Measurements from ENCODE around the gene DDX28. TPM values are rescaled to one million over a fixed set of nuclear protein-coding genes. Genes with fewer than 3 reads are reported as not detected.
A peak's percentile ranks its signal among the peaks of the same experiment; 100 is the strongest.
"Not testable (repeated sequence)": the region's sequence is repeated elsewhere in the genome, so short reads cannot be mapped to it uniquely, and the experiment has no call there.

The DDX28 gene
- total RNA-seq, 1 experiment from 2014 or later, result 13.4 TPM

- ChIA-PET POLR2A (ENCODE audit: unreplicated experiment) (no interaction called here), CTCF (no interaction called here)
- Histone ChIP-seq H3K79me2 (ENCODE audit: low read length) (no peaks in the 10 kb centered on the region), H3K4me1 (ENCODE audit: insufficient read depth, low read length) (no peaks in the 10 kb centered on the region), H3K27me3 (ENCODE audit: low read length) (no peaks in the 10 kb centered on the region), H2AFZ (ENCODE audit: low read length) (no peak overlapping the region), H3F3A (ENCODE audit: low read length, unreplicated experiment) (no peaks in the 10 kb centered on the region), H3K9me2 (replicated peaks; ENCODE audit: low read length) (no peaks in the 10 kb centered on the region), H3K9ac (ENCODE audit: low read length) (no peak overlapping the region), H3K27ac (ENCODE audit: low read length) (no peak overlapping the region), H3K4me2 (ENCODE audit: low read length) (no peak overlapping the region), H3K9me3 (ENCODE audit: low read length) (no peaks in the 10 kb centered on the region), H4K20me1 (ENCODE audit: low read length) (no peaks in the 10 kb centered on the region), H3K36me3 (ENCODE audit: low read depth, low read length) (no peaks in the 10 kb centered on the region; the same call in 1 of the 2 replicates), H3K4me3 (ENCODE audit: low read length) (no peak overlapping the region)
- TF ChIP-seq EZH2phosphoT487 (IDR thresholded peaks at IDR 0.05; ENCODE audit: borderline replicate concordance, low read length) (no peak), EZH2 (IDR thresholded peaks at IDR 0.05; ENCODE audit: low read length, unreplicated experiment) (no peak), CTCF (conservative IDR thresholded peaks at IDR 0.05; ENCODE audit: low read depth, low read length) (no peak)
- no TSS peak for BruUV-seq (replicated peaks)
- ATAC-seq (peak; percentile 67), DNase-seq (peak; percentile 36)
- intact Hi-C loops (cut with micrococcal nuclease), result no loop called here
These were observed 8.9 kb upstream of the DDX28 start for GRCh38 chr16:68031951-68032350.

GRCh38 chr16:68030108-68030507, 7.1 kb upstream of the DDX28 start:
- H3K4me2 ChIP-seq (ENCODE audit: low read length); DNase-seq; intact Hi-C loops (cut with micrococcal nuclease); H2AFZ ChIP-seq (ENCODE audit: low read length); H3K4me1 ChIP-seq (ENCODE audit: insufficient read depth, low read length); H3K9me2 ChIP-seq (replicated peaks; ENCODE audit: low read length); POLR2A ChIA-PET (ENCODE audit: unreplicated experiment); H3K27ac ChIP-seq (ENCODE audit: low read length); CTCF ChIA-PET; H3K27me3 ChIP-seq (ENCODE audit: low read length); H4K20me1 ChIP-seq (ENCODE audit: low read length); H3F3A ChIP-seq (ENCODE audit: low read length, unreplicated experiment); ATAC-seq; H3K9me3 ChIP-seq (ENCODE audit: low read length); H3K4me3 ChIP-seq (ENCODE audit: low read length); H3K36me3 ChIP-seq (ENCODE audit: low read depth, low read length); H3K9ac ChIP-seq (ENCODE audit: low read length); H3K79me2 ChIP-seq (ENCODE audit: low read length); BruUV-seq (replicated peaks): not testable (repeated sequence)

- intact Hi-C loops (cut with micrococcal nuclease), result no loop called here
- TF ChIP-seq CTCF (conservative IDR thresholded peaks at IDR 0.05; ENCODE audit: low read depth, low read length) (no peak), EZH2 (IDR thresholded peaks at IDR 0.05; ENCODE audit: low read length, unreplicated experiment) (no peak), EZH2phosphoT487 (IDR thresholded peaks at IDR 0.05; ENCODE audit: borderline replicate concordance, low read length) (no peak)
- Histone ChIP-seq H3K4me1 (ENCODE audit: insufficient read depth, low read length) (no peaks in the 10 kb centered on the region), H2AFZ (ENCODE audit: low read length) (no peak overlapping the region), H3K9me3 (ENCODE audit: low read length) (no peaks in the 10 kb centered on the region), H3K27ac (ENCODE audit: low read length) (no peak overlapping the region), H3K36me3 (ENCODE audit: low read depth, low read length) (no peaks in the 10 kb centered on the region; the same call in 1 of the 2 replicates), H3K27me3 (ENCODE audit: low read length) (no peaks in the 10 kb centered on the region), H3K79me2 (ENCODE audit: low read length) (peaks cover 8% of the 10 kb centered on the region), H3F3A (ENCODE audit: low read length, unreplicated experiment) (no peaks in the 10 kb centered on the region), H3K4me2 (ENCODE audit: low read length) (no peak overlapping the region), H4K20me1 (ENCODE audit: low read length) (no peaks in the 10 kb centered on the region), H3K4me3 (ENCODE audit: low read length) (no peak overlapping the region), H3K9ac (ENCODE audit: low read length) (no peak overlapping the region), H3K9me2 (replicated peaks; ENCODE audit: low read length) (no peaks in the 10 kb centered on the region)
- no TSS peak for BruUV-seq (replicated peaks)
- DNase-seq (no peak), ATAC-seq (no peak)
- ChIA-PET CTCF (no interaction called here), POLR2A (ENCODE audit: unreplicated experiment) (no interaction called here)
These were observed 6.0 kb upstream of the DDX28 start for GRCh38 chr16:68028996-68029395.
